HG02678 (cell line): Measurements from ENCODE around the gene THRB.

Source experiments
- ATAC-seq: cut with Tn5 transposase; IDR thresholded peaks from one replicate; pipeline ENCODE4 v1.9.1; 2021; ENCODE audit warnings: mild to moderate bottlenecking, moderate library complexity; ENCODE audit not compliant: unreplicated experiment

The THRB gene

GRCh38 chr3:24286405-24286804 lies 208.2 kb downstream of the THRB start:
- no peak for ATAC-seq

- ATAC-seq = no peak
Measured at GRCh38 chr3:24278543-24278942, 216.1 kb downstream of the THRB start.

- ATAC-seq = no peak
Measured at GRCh38 chr3:24273491-24273890, 221.2 kb downstream of the THRB start.

GRCh38 chr3:24272875-24273274 lies 221.8 kb downstream of the THRB start:
- no peak for ATAC-seq

GRCh38 chr3:24272408-24272807 lies 222.2 kb downstream of the THRB start:
- no peak for ATAC-seq

- no peak for ATAC-seq
Measured at GRCh38 chr3:24271228-24271627, 223.4 kb downstream of the THRB start.

- ATAC-seq = no peak
Measured at GRCh38 chr3:24270744-24271143, 223.9 kb downstream of the THRB start.

- ATAC-seq = no peak
Measured at GRCh38 chr3:24270204-24270691, 224.4 kb downstream of the THRB start.

- ATAC-seq = peak; percentile 80
Measured at GRCh38 chr3:24264748-24265158, 229.9 kb downstream of the THRB start.

GRCh38 chr3:24264011-24264410 lies 230.6 kb downstream of the THRB start:
- ATAC-seq = no peak

- no peak for ATAC-seq
Measured at GRCh38 chr3:24263069-24263668, 231.5 kb downstream of the THRB start.

- ATAC-seq = no peak
Measured at GRCh38 chr3:24261521-24261920, 233.1 kb downstream of the THRB start.

GRCh38 chr3:24259901-24260512 lies 234.6 kb downstream of the THRB start:
- ATAC-seq = no peak

- no peak for ATAC-seq
Measured at GRCh38 chr3:24258727-24259600, 235.7 kb downstream of the THRB start.

- ATAC-seq = no peak
Measured at GRCh38 chr3:24258260-24258659, 236.4 kb downstream of the THRB start.

GRCh38 chr3:24255414-24255813 lies 239.2 kb downstream of the THRB start:
- no peak for ATAC-seq

GRCh38 chr3:24254649-24255048 lies 240.0 kb downstream of the THRB start:
- ATAC-seq = no peak

GRCh38 chr3:24253336-24253735 lies 241.3 kb downstream of the THRB start:
- ATAC-seq = no peak

GRCh38 chr3:24249523-24249922 lies 245.1 kb downstream of the THRB start:
- ATAC-seq = no peak

- ATAC-seq = no peak
Measured at GRCh38 chr3:24245056-24245455, 249.6 kb downstream of the THRB start.

GRCh38 chr3:24244491-24244890 lies 250.2 kb downstream of the THRB start:
- ATAC-seq = no peak
